Stomach smooth muscle (tissue), 2 donors: Measurements from ENCODE around the gene CHADL.

ENCODE experiments used
- H3K27ac ChIP-seq: one replicate; pipeline ENCODE4 v1.7.0; 2013; ENCODE audit warnings: mild to moderate bottlenecking, low read length, inconsistent platforms
- H3K27me3 ChIP-seq, 2 donors: one replicate each; pipeline ENCODE4 v1.7.0; 2013; ENCODE audit warnings: low read length in 2 of 2; ENCODE audit not compliant: insufficient read depth in 2 of 2, control insufficient read depth in 1 of 2
- H3K36me3 ChIP-seq, 2 donors: one replicate each; pipeline ENCODE4 v1.7.0; 2013; ENCODE audit warnings: low read length in 2 of 2; ENCODE audit not compliant: control insufficient read depth in 2 of 2, insufficient read depth in 2 of 2
- H3K4me1 ChIP-seq: one replicate; pipeline ENCODE4 v1.7.0; 2013; ENCODE audit warnings: low read length; ENCODE audit not compliant: control insufficient read depth, insufficient read depth
- H3K4me3 ChIP-seq, 2 donors: one replicate each; pipeline ENCODE4 v1.7.0; 2013; ENCODE audit warnings: low read length in 2 of 2
- H3K9ac ChIP-seq, 2 donors: one replicate each; pipeline ENCODE4 v1.7.0; 2013; ENCODE audit warnings: low read length in 2 of 2, mild to moderate bottlenecking in 1 of 2
- H3K9me3 ChIP-seq, 2 donors: one replicate each; pipeline ENCODE4 v1.7.0; 2013; ENCODE audit warnings: low read length in 2 of 2; ENCODE audit not compliant: control insufficient read depth in 2 of 2
- donor health status: healthy.
- donor health status: Pancreatic carcinoma.

CHADL gene

GRCh38 chr22:41229730-41230400, 10.9 kb downstream of the CHADL start:
- Histone ChIP-seq H3K9me3 (no peaks in the 10 kb centered on the region), H3K9ac (no peak overlapping the region), H3K4me3 (no peak overlapping the region), H3K36me3 (peaks cover 40 to 46% of the 10 kb centered on the region in 2 donors), H3K4me1 (no peaks in the 10 kb centered on the region), H3K27ac (no peak overlapping the region), H3K27me3 (no peaks in the 10 kb centered on the region)

- Histone ChIP-seq H3K36me3 (peaks cover 41 to 53% of the 10 kb centered on the region in 2 donors), H3K4me3 (no peak overlapping the region), H3K9me3 (no peaks in the 10 kb centered on the region), H3K9ac (no peak overlapping the region), H3K27me3 (no peaks in the 10 kb centered on the region), H3K4me1 (no peaks in the 10 kb centered on the region), H3K27ac (no peak overlapping the region)
Observed at GRCh38 chr22:41229215-41229614, 11.5 kb downstream of the CHADL start.

- Histone ChIP-seq H3K9me3 (no peaks in the 10 kb centered on the region), H3K4me1 (no peaks in the 10 kb centered on the region), H3K27ac (no peak overlapping the region)
Observed at GRCh38 chr22:41226723-41227655, 13.7 kb downstream of the CHADL start.

GRCh38 chr22:41223535-41223934, 17.2 kb downstream of the CHADL start:
- Histone ChIP-seq H3K36me3 (peaks cover 68 to 75% of the 10 kb centered on the region in 2 donors), H3K4me3 (no peak overlapping the region), H3K27me3 (no peaks in the 10 kb centered on the region), H3K9me3 (no peaks in the 10 kb centered on the region), H3K27ac (no peak overlapping the region), H3K4me1 (no peaks in the 10 kb centered on the region), H3K9ac (no peak overlapping the region)

More at GRCh38 chr22:41226723-41227655, 13.7 kb downstream of the CHADL start:
- H3K9ac ChIP-seq, result no peak overlapping the region
- H3K4me3 ChIP-seq, result no peak overlapping the region
- H3K27me3 ChIP-seq, result no peaks in the 10 kb centered on the region
- H3K36me3 ChIP-seq, result peaks cover 59 to 73% of the 10 kb centered on the region in 2 donors

GRCh38 chr22:41222846-41223507, 17.8 kb downstream of the CHADL start:
- Histone ChIP-seq H3K9me3 (no peaks in the 10 kb centered on the region), H3K36me3 (peaks cover 67 to 73% of the 10 kb centered on the region in 2 donors), H3K4me3 (no peak overlapping the region), H3K27me3 (no peaks in the 10 kb centered on the region), H3K4me1 (peaks cover under 1% of the 10 kb centered on the region), H3K9ac (no peak overlapping the region), H3K27ac (no peak overlapping the region)

GRCh38 chr22:41217553-41218157, 23.1 kb downstream of the CHADL start:
- H3K4me3 ChIP-seq, result peak overlapping the region; percentile 32 to 60
- peak overlapping the region; percentile 85 for H3K27ac ChIP-seq
- peaks cover 36 to 39% of the 10 kb centered on the region in 2 donors for H3K36me3 ChIP-seq

GRCh38 chr22:41216984-41217383, 23.7 kb downstream of the CHADL start:
- peak overlapping the region; percentile 7 to 71 for H3K9ac ChIP-seq
- peaks cover 20% of the 10 kb centered on the region for H3K4me1 ChIP-seq
- H3K36me3 ChIP-seq, result peaks cover 32 to 34% of the 10 kb centered on the region in 2 donors
- peak overlapping the region; percentile 32 to 60 for H3K4me3 ChIP-seq
- no peaks in the 10 kb centered on the region for H3K9me3 ChIP-seq
- H3K27ac ChIP-seq, result peak overlapping the region; percentile 85
- no peaks in the 10 kb centered on the region for H3K27me3 ChIP-seq

More at GRCh38 chr22:41217553-41218157, 23.1 kb downstream of the CHADL start:
- H3K9me3 ChIP-seq, result no peaks in the 10 kb centered on the region
- H3K9ac ChIP-seq, result peak overlapping the region; percentile 7 to 71
- no peaks in the 10 kb centered on the region for H3K27me3 ChIP-seq
- peaks cover 20% of the 10 kb centered on the region for H3K4me1 ChIP-seq

- Histone ChIP-seq H3K9ac (no peak overlapping the region), H3K9me3 (no peaks in the 10 kb centered on the region), H3K36me3 (peaks cover 28 to 32% of the 10 kb centered on the region in 2 donors), H3K4me3 (peak overlapping the region in 1 of 2 donors; percentile 40), H3K27ac (peak overlapping the region; percentile 85), H3K27me3 (no peaks in the 10 kb centered on the region), H3K4me1 (peaks cover 20% of the 10 kb centered on the region)
Observed at GRCh38 chr22:41215926-41216325, 24.8 kb downstream of the CHADL start.

GRCh38 chr22:41215409-41215808, 25.3 kb downstream of the CHADL start:
- H3K36me3 ChIP-seq, result peaks cover 27 to 31% of the 10 kb centered on the region in 2 donors
- peaks cover 20% of the 10 kb centered on the region for H3K4me1 ChIP-seq
- no peaks in the 10 kb centered on the region for H3K27me3 ChIP-seq
- no peak overlapping the region for H3K9ac ChIP-seq
- H3K4me3 ChIP-seq, result no peak overlapping the region
- H3K27ac ChIP-seq, result no peak overlapping the region
- no peaks in the 10 kb centered on the region for H3K9me3 ChIP-seq

GRCh38 chr22:41206719-41207118, 34.0 kb downstream of the CHADL start:
- H3K27me3 ChIP-seq, result no peaks in the 10 kb centered on the region
- peaks cover 12% of the 10 kb centered on the region for H3K4me1 ChIP-seq
- no peaks in the 10 kb centered on the region for H3K9me3 ChIP-seq
- no peak overlapping the region for H3K27ac ChIP-seq
- H3K9ac ChIP-seq, result no peak overlapping the region
- no peak overlapping the region for H3K4me3 ChIP-seq
- H3K36me3 ChIP-seq, result peaks cover 11 to 12% of the 10 kb centered on the region in 2 donors
